PC-9 (cell line): ENCODE measurements around the gene PRKCI. TPM values are rescaled to one million over a fixed set of nuclear protein-coding genes. Genes with fewer than 3 reads are reported as not detected.

Experiments
- BruUV-seq: library from RNA; stranded (reverse); fragments of 400-500 nt; replicated peaks from 2 replicates; lab custom pipeline; 2021; lab: Mats Ljungman, UMichigan
- CTCF ChIA-PET: fragments of 300-600 bp; sonication (Branson Sonifier 250); formaldehyde crosslinking; loops from one replicate; lab custom pipeline; 2022; ENCODE audit warnings: antibody characterized with exemption; lab: Charles Lee
- POLR2A ChIA-PET: fragments of 300-600 bp; sonication (Branson Sonifier 250); formaldehyde crosslinking; loops from one replicate; lab custom pipeline; 2022; ENCODE audit warnings: antibody characterized with exemption; ENCODE audit not compliant: unreplicated experiment; lab: Charles Lee
- DNase-seq, 2 experiments: peaks; one replicate each; pipeline versions ENCODE4 v3.0.0 to v3.0.0-alpha.2; 2015 to 2022; ENCODE audit warnings: mixed read lengths in 1 of 2
- H2AFZ ChIP-seq: fragments of 200-600 bp; sonication (generic); 2 replicates; pipeline ENCODE4 v1.8.1; 2017; ENCODE audit warnings: antibody characterized with exemption
- H3F3A ChIP-seq: fragments of 200-600 bp; sonication (generic); 2 replicates; pipeline ENCODE4 v1.8.1; 2017; ENCODE audit warnings: antibody characterized with exemption, mild to moderate bottlenecking, low read depth; ENCODE audit not compliant: insufficient read depth
- H3K27ac ChIP-seq: fragments of 200-600 bp; sonication (generic); 2 replicates; pipeline ENCODE4 v1.6.1; 2016; ENCODE audit warnings: mixed run types
- H3K27me3 ChIP-seq: fragments of 200-600 bp; sonication (generic); 2 replicates; pipeline ENCODE4 v1.6.1; 2016; ENCODE audit warnings: low read depth, mixed run types; ENCODE audit not compliant: insufficient read depth
- H3K36me3 ChIP-seq: fragments of 200-600 bp; sonication (generic); 2 replicates; pipeline ENCODE4 v1.6.1; 2016; ENCODE audit warnings: low read depth, mixed run types
- H3K4me1 ChIP-seq: fragments of 200-600 bp; sonication (generic); replicated peaks from 2 replicates; pipeline ENCODE4 v1.6.1; 2016; ENCODE audit warnings: mixed run types; ENCODE audit not compliant: insufficient read depth
- H3K4me2 ChIP-seq: fragments of 200-600 bp; sonication (generic); 2 replicates; pipeline ENCODE4 v1.6.1; 2017; ENCODE audit warnings: mixed run types
- H3K4me3 ChIP-seq: fragments of 200-600 bp; sonication (generic); 2 replicates; pipeline ENCODE4 v1.6.1; 2016; ENCODE audit warnings: mixed run types
- H3K79me2 ChIP-seq: fragments of 200-600 bp; sonication (generic); 2 replicates; pipeline ENCODE4 v1.6.1; 2017; ENCODE audit warnings: low read depth, mixed run types
- H3K9me2 ChIP-seq: fragments of 200-600 bp; sonication (generic); 2 replicates; pipeline ENCODE4 v1.8.1; 2017; ENCODE audit warnings: mild to moderate bottlenecking; ENCODE audit not compliant: insufficient read depth
- H3K9me3 ChIP-seq: fragments of 200-600 bp; sonication (generic); 2 replicates; pipeline ENCODE4 v1.8.1; 2016; ENCODE audit warnings: low read depth; ENCODE audit not compliant: insufficient read depth
- H4K20me1 ChIP-seq: fragments of 200-600 bp; sonication (generic); 2 replicates; pipeline ENCODE4 v1.8.1; 2017; ENCODE audit not compliant: insufficient read depth
- EZH2 ChIP-seq: fragments of 200-600 bp; sonication (generic); IDR thresholded peaks from 2 replicates; pipeline ENCODE4 v1.8.0; 2017; ENCODE audit warnings: antibody characterized with exemption, low read depth
- intact Hi-C: fragments of 100-400 bp; cut with micrococcal nuclease; formaldehyde crosslinking; loops from one replicate; pipeline ENCODE4 v1.10.0; 2022; ENCODE audit not compliant: unreplicated experiment
- total RNA-seq: library from RNA; stranded (reverse); gene quantifications from 2 replicates; pipeline ENCODE4 v1.2.3, GENCODE V29; 2021
- TF ChIP-seq, protein P1 (sequence below): fragments of 200-600 bp; sonication (generic); conservative IDR thresholded peaks from 2 replicates; pipeline ENCODE4 v1.6.1; 2017; ENCODE audit warnings: mixed run types, antibody characterized with exemption, mild to moderate bottlenecking, moderate library complexity

Gene PRKCI
- total RNA-seq, 1 experiment from 2014 or later = 104 TPM

DNA sequence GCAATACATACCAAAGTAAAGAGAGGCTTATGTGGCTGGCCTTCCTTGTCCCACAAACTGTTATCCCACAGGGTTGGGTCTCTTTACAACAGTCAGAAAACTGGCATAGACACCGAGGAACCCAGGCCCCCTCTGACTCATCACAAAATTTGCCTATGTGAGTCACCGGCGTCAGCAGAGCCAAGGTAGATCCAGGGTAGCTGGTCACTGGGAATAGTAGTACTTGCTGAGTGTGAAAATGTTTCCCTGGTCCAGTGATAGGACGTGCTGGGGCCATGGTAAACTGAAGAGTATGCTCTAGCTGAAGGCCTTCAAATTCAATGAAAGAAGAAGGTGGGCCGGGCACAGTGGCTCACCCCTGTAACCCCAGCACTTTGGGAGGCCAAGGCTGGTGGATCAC, 108.1 kb downstream of the PRKCI start:
- no peak overlapping the region for H3K4me3 ChIP-seq
- peak; percentile 86 to 95 for DNase-seq
- ChIA-PET POLR2A (interaction anchor here (0.5 to 0.7 kb wide), 5 partner anchors 9 to 1028 kb away, joined by 3 to 4 read pairs (median 3); partner anchors contain the start of gene SKIL), CTCF (no interaction called here)
- H3K36me3 ChIP-seq = no peaks in the 10 kb centered on the region
- peak overlapping the region; percentile 53 for H3K4me2 ChIP-seq
- BruUV-seq = no TSS peak
- H4K20me1 ChIP-seq = no peaks in the 10 kb centered on the region
- H3K27me3 ChIP-seq = no peaks in the 10 kb centered on the region
- H3K4me1 ChIP-seq = peaks cover 45% of the 10 kb centered on the region
- TF ChIP-seq, protein P1, sequence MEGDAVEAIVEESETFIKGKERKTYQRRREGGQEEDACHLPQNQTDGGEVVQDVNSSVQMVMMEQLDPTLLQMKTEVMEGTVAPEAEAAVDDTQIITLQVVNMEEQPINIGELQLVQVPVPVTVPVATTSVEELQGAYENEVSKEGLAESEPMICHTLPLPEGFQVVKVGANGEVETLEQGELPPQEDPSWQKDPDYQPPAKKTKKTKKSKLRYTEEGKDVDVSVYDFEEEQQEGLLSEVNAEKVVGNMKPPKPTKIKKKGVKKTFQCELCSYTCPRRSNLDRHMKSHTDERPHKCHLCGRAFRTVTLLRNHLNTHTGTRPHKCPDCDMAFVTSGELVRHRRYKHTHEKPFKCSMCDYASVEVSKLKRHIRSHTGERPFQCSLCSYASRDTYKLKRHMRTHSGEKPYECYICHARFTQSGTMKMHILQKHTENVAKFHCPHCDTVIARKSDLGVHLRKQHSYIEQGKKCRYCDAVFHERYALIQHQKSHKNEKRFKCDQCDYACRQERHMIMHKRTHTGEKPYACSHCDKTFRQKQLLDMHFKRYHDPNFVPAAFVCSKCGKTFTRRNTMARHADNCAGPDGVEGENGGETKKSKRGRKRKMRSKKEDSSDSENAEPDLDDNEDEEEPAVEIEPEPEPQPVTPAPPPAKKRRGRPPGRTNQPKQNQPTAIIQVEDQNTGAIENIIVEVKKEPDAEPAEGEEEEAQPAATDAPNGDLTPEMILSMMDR = no peak
- TF ChIP-seq EZH2 = no peak
- H3K9me3 ChIP-seq = no peaks in the 10 kb centered on the region
- H3K27ac ChIP-seq = peak overlapping the region; percentile 81
- 0 out of 2 replicates have a peak overlapping the region, but pooled peaks have one; percentile 11 for H2AFZ ChIP-seq
- H3K9me2 ChIP-seq = no peaks in the 10 kb centered on the region
- intact Hi-C loops = loop anchor here (1.0 kb wide), 1 partner anchor 28 kb away; no protein-coding TSS in a partner anchor
- peaks cover 48% of the 10 kb centered on the region for H3F3A ChIP-seq
- no peaks in the 10 kb centered on the region for H3K79me2 ChIP-seq

DNA sequence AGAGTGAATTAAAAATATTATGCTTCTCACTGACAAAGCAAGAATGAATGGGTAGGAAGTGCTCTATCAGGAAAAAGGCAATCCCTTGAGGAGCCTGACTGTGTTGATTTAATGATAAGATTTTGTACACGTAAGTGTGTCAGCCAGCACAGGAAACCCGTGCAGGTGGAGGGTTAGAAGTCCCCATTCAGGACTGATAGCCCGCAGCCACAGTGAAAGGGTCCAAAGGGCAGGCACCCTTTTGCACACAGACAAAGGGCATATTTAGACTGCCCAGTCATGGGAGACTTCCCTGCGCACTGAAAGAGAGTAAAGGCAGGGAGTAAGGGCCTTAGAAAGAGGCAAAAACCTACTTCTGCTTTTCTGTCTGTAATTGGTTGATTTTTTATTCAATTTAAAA, 108.9 kb downstream of the PRKCI start:
- peak overlapping the region; percentile 81 for H3K27ac ChIP-seq

DNA sequence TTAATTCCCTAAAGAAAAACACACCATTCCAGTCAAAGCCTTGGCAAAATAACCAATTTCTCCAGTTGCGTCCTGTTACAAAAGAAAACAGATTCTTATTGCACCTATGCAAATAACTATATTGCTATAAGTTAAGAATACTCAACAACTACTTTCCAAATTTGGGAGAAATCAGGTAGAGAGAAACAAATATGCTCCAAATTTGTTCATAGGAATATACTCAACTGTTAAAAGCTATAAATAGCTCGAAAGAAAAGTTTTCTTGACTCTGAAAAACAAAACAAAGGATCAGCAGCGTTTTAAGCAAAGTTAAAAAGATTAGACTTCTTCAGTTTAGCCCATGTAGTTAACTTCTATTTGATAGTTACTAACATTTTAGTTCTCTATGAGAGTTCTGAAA, 115.2 kb downstream of the PRKCI start:
- Histone ChIP-seq H2AFZ (no peak overlapping the region), H3F3A (peaks cover 22% of the 10 kb centered on the region), H3K9me2 (no peaks in the 10 kb centered on the region), H3K36me3 (0 out of 2 replicates have a peak, but pooled peaks cover 6% of the 10 kb centered on the region), H3K4me1 (peaks cover 26% of the 10 kb centered on the region), H3K27ac (no peak overlapping the region), H4K20me1 (no peaks in the 10 kb centered on the region), H3K79me2 (no peaks in the 10 kb centered on the region), H3K4me3 (no peak overlapping the region), H3K4me2 (no peak overlapping the region), H3K9me3 (peaks cover 20% of the 10 kb centered on the region; the same call in 1 of the 2 replicates), H3K27me3 (no peaks in the 10 kb centered on the region)
- no TSS peak for BruUV-seq
- ChIA-PET CTCF (no interaction called here), POLR2A (interaction anchor here (0.6 kb wide), 1 partner anchor 53 kb away, joined by 5 read pairs; no protein-coding TSS in a partner anchor)
- DNase-seq = peak in 1 of 2 experiments; percentile 16
- no peak for TF ChIP-seq EZH2
- TF ChIP-seq, protein P1 = no peak
- intact Hi-C loops = no loop called here

More for the DNA sequence above, 108.9 kb downstream of the PRKCI start:
- Histone ChIP-seq H3K4me3 (no peak overlapping the region), H4K20me1 (no peaks in the 10 kb centered on the region), H2AFZ (0 out of 2 replicates have a peak overlapping the region, but pooled peaks have one; percentile 40), H3K9me3 (no peaks in the 10 kb centered on the region), H3K27me3 (no peaks in the 10 kb centered on the region), H3K4me2 (peak overlapping the region; percentile 53), H3F3A (peaks cover 56% of the 10 kb centered on the region), H3K36me3 (no peaks in the 10 kb centered on the region), H3K9me2 (no peaks in the 10 kb centered on the region), H3K79me2 (no peaks in the 10 kb centered on the region), H3K4me1 (peaks cover 48% of the 10 kb centered on the region)
- TF ChIP-seq EZH2 = no peak
- TF ChIP-seq, protein P1 = no peak
- intact Hi-C loops = no loop called here
- POLR2A ChIA-PET = no interaction called here
- CTCF ChIA-PET = interaction anchor here (0.6 kb wide), 1 partner anchor 147 kb away, joined by 3 read pairs; no protein-coding TSS in a partner anchor
- DNase-seq = peak; percentile 63 to 82
- BruUV-seq = no TSS peak
